CD8-positive, alpha-beta memory T cell (primary cell): ENCODE measurements around the gene TRIM26. TPM values are rescaled to one million over a fixed set of nuclear protein-coding genes. Genes with fewer than 3 reads are reported as not detected.

Source experiments
- CTCF ChIA-PET: fragments of 350-600 bp; sonication (Branson Sonifier 250); formaldehyde crosslinking; loops from one replicate; lab custom pipeline; 2021; ENCODE audit warnings: antibody characterized with exemption; lab: Charles Lee
- POLR2A ChIA-PET: fragments of 350-600 bp; sonication (Branson Sonifier 250); formaldehyde crosslinking; loops from one replicate; lab custom pipeline; 2021; ENCODE audit warnings: antibody characterized with exemption; lab: Charles Lee
- DNase-seq, 5 donors: peaks; one replicate each; pipeline versions ENCODE4 v3.0.0 to v3.0.0-alpha.2; 2020 to 2022; ENCODE audit warnings: mixed read lengths in 1 of 5
- H3K27ac ChIP-seq: one replicate; pipeline ENCODE4 v1.7.0; 2013; ENCODE audit warnings: low read depth, mild to moderate bottlenecking, low read length, moderate library complexity
- H3K27me3 ChIP-seq: 2 replicates; pipeline ENCODE4 v1.7.0; 2013; ENCODE audit warnings: low read length, mild to moderate bottlenecking; ENCODE audit not compliant: insufficient read depth, poor library complexity, severe bottlenecking
- H3K36me3 ChIP-seq: 2 replicates; pipeline ENCODE4 v1.7.0; 2013; ENCODE audit warnings: mild to moderate bottlenecking, low read length, moderate library complexity; ENCODE audit not compliant: insufficient read depth
- H3K4me1 ChIP-seq: 2 replicates; pipeline ENCODE4 v1.7.0; 2013; ENCODE audit warnings: mild to moderate bottlenecking, low read length, moderate library complexity; ENCODE audit not compliant: insufficient read depth
- H3K4me3 ChIP-seq: 2 replicates; pipeline ENCODE4 v1.7.0; 2013; ENCODE audit warnings: mild to moderate bottlenecking, low read length
- H3K9me3 ChIP-seq: 2 replicates; pipeline ENCODE4 v1.7.0; 2013; ENCODE audit warnings: mild to moderate bottlenecking, low read length
- H3K27ac Mint-ChIP-seq, 8 donors: one replicate each; pipeline ENCODE4 v1.8.0; 2020 to 2021; ENCODE audit warnings: mixed read lengths in 8 of 8, mild to moderate bottlenecking in 6 of 8, inconsistent platforms in 3 of 8, moderate library complexity in 3 of 8
- H3K27me3 Mint-ChIP-seq, 2 donors: one replicate each; pipeline ENCODE4 v1.8.0; 2020 to 2021; ENCODE audit warnings: mixed read lengths in 2 of 2, mild to moderate bottlenecking in 1 of 2, moderate library complexity in 1 of 2
- H3K36me3 Mint-ChIP-seq, 3 donors: one replicate each; pipeline ENCODE4 v1.8.0; 2020 to 2021; ENCODE audit warnings: mixed read lengths in 3 of 3, inconsistent platforms in 1 of 3, mild to moderate bottlenecking in 1 of 3
- H3K4me1 Mint-ChIP-seq, 3 donors: one replicate each; pipeline ENCODE4 v1.8.0; 2020 to 2021; ENCODE audit warnings: mixed read lengths in 3 of 3, inconsistent platforms in 1 of 3, mild to moderate bottlenecking in 1 of 3
- H3K4me3 Mint-ChIP-seq, 7 donors: one replicate each; pipeline ENCODE4 v1.8.0; 2020 to 2021; ENCODE audit warnings: mixed read lengths in 7 of 7, mild to moderate bottlenecking in 6 of 7, moderate library complexity in 4 of 7, inconsistent platforms in 2 of 7
- H3K9me3 Mint-ChIP-seq, 5 donors: one replicate each; pipeline ENCODE4 v1.8.0; 2020 to 2022; ENCODE audit warnings: mixed read lengths in 5 of 5, mild to moderate bottlenecking in 3 of 5, moderate library complexity in 2 of 5, inconsistent platforms in 1 of 5
- polyA plus RNA-seq: library from polyadenylated mRNA; unstranded; fragments of 300-500 nt; fragmentation: Illumina TruSeq; gene quantifications from one replicate; pipeline ENCODE4 v1.2.3, GENCODE V29; 2021
- total RNA-seq, 2 experiments: library from RNA; stranded (reverse); gene quantifications; one replicate each; pipeline ENCODE4 v1.2.3, GENCODE V29; 2021

The TRIM26 gene
- total and polyA plus RNA-seq, 3 experiments from 2014 or later = 52.9 to 102 (median 94.6) TPM

DNA sequence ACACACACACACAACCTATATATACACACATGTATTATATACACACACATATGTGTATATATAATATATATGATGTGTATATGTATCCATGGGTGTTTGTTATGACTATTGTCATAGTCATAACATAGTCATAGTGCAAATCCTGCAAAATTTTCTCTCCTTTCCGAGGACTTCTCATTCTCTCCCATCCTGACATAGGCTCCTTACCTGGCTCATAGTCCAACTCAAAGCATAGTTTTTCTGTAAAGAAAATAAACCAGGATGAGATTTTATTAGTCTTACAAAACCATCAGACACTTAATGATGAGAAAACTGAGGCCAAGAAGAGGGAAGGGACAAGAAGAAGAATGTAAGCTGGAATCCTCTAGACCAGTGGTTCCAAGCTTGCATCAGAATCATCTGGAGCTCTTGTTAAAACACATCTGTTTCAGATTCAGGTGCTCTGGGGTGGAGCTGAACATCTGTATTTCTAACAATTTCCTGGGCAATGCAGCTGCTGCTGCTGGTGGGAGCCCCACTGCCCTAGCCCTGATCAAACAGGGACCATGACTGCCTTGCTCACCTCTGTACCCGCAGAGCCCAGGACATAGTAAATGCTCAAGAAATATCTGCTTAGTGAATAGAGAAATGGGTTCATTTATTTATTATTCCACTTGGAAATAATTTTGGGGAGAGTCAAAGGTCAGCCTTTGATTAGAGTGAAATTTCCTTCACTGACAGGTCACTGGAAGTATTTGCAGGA is 57.5 kb downstream of the TRIM26 start:
- peaks cover 4 to 5% (median 5%) of the 10 kb centered on the region in 3 donors for H3K4me1 Mint-ChIP-seq
- ChIA-PET POLR2A (no interaction called here), CTCF (no interaction called here)
- Histone ChIP-seq H3K27ac (no peak overlapping the region), H3K36me3 (no peaks in the 10 kb centered on the region), H3K4me3 (no peak overlapping the region), H3K27me3 (peaks cover 3% of the 10 kb centered on the region), H3K4me1 (no peaks in the 10 kb centered on the region), H3K9me3 (no peaks in the 10 kb centered on the region)
- no peak overlapping the region for H3K27ac Mint-ChIP-seq
- no peaks in the 10 kb centered on the region for H3K9me3 Mint-ChIP-seq
- peaks cover 26 to 72% of the 10 kb centered on the region in 2 donors for H3K27me3 Mint-ChIP-seq
- H3K4me3 Mint-ChIP-seq = no peak overlapping the region
- DNase-seq = no peak
- no peaks in the 10 kb centered on the region for H3K36me3 Mint-ChIP-seq

DNA sequence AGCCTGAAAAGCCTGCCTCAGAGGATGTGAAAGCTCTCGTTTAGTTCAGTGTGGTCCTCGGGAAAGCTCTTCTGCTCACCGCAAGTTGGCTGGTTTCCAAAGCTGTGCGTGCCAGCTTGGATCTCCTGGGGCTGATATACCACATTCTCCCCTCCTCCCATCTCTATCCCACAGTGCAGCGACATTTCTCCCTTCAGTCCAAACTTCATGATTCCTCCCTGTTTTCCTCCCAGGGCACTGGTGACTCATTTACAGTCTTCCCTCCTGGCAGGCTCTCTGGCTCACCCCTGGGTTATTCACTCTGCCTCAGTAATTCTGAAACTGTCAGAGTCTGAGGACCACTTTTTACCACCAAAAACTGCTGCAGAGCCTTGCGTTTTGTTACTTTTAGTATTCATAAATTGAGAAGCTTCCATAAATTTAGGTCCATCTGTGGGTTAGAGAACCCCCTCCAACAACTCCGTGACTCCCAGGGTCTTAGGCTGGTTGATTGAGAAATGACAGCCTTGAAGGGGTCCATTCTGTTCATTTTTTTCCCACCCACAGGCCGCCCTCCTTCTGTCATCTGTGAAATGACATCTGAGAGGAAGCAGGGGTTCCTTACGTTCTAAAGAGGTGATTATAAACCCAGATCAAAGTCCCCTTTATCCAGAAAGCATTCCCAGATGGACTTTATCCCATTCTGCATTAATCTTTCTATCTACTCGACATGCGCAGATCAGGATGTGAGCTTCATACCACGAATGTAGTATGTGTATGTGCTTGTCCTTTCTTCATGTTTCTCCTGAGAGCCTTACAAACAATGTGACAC is 58.3 kb downstream of the TRIM26 start:
- Mint-ChIP-seq H3K36me3 (no peaks in the 10 kb centered on the region), H3K27me3 (peaks cover 30 to 67% of the 10 kb centered on the region in 2 donors), H3K4me3 (no peak overlapping the region), H3K4me1 (peaks cover 4 to 5% (median 5%) of the 10 kb centered on the region in 3 donors), H3K27ac (no peak overlapping the region), H3K9me3 (no peaks in the 10 kb centered on the region)
- Histone ChIP-seq H3K4me1 (no peaks in the 10 kb centered on the region), H3K27ac (no peak overlapping the region), H3K36me3 (no peaks in the 10 kb centered on the region), H3K27me3 (peaks cover 3% of the 10 kb centered on the region), H3K4me3 (no peak overlapping the region), H3K9me3 (no peaks in the 10 kb centered on the region)
- ChIA-PET CTCF (interaction anchor here (1.2 kb wide), 1 partner anchor 51 kb away, joined by 3 read pairs; no protein-coding TSS in a partner anchor), POLR2A (no interaction called here)
- no peak for DNase-seq

- Mint-ChIP-seq H3K27me3 (peaks cover 28 to 62% of the 10 kb centered on the region in 2 donors), H3K27ac (no peak overlapping the region), H3K9me3 (no peaks in the 10 kb centered on the region), H3K4me1 (peaks cover 4 to 5% (median 5%) of the 10 kb centered on the region in 3 donors), H3K36me3 (no peaks in the 10 kb centered on the region), H3K4me3 (no peak overlapping the region)
- POLR2A ChIA-PET = no interaction called here
- no peak overlapping the region for H3K4me3 ChIP-seq
- no peaks in the 10 kb centered on the region for H3K9me3 ChIP-seq
- no peaks in the 10 kb centered on the region for H3K4me1 ChIP-seq
- CTCF ChIA-PET = interaction anchor here (1.2 kb wide), 1 partner anchor 51 kb away, joined by 3 read pairs; no protein-coding TSS in a partner anchor
- H3K27me3 ChIP-seq = peaks cover 3% of the 10 kb centered on the region
- H3K27ac ChIP-seq = no peak overlapping the region
- no peak for DNase-seq
- H3K36me3 ChIP-seq = no peaks in the 10 kb centered on the region
Measured at GRCh38 chr6:30154061-30154460, 59.1 kb downstream of the TRIM26 start.

GRCh38 chr6:30152910-30153610 is 60.1 kb downstream of the TRIM26 start:
- Mint-ChIP-seq H3K4me1 (peaks cover 4 to 5% (median 5%) of the 10 kb centered on the region in 3 donors), H3K9me3 (no peaks in the 10 kb centered on the region), H3K36me3 (no peaks in the 10 kb centered on the region), H3K4me3 (no peak overlapping the region), H3K27me3 (peaks cover 28 to 60% of the 10 kb centered on the region in 2 donors), H3K27ac (no peak overlapping the region)
- H3K27me3 ChIP-seq = peaks cover 3% of the 10 kb centered on the region
- H3K27ac ChIP-seq = no peak overlapping the region
- no peak for DNase-seq
- no peak overlapping the region for H3K4me3 ChIP-seq
- H3K9me3 ChIP-seq = no peaks in the 10 kb centered on the region
- no peaks in the 10 kb centered on the region for H3K36me3 ChIP-seq
- CTCF ChIA-PET = no interaction called here
- no peaks in the 10 kb centered on the region for H3K4me1 ChIP-seq
- POLR2A ChIA-PET = no interaction called here

DNA sequence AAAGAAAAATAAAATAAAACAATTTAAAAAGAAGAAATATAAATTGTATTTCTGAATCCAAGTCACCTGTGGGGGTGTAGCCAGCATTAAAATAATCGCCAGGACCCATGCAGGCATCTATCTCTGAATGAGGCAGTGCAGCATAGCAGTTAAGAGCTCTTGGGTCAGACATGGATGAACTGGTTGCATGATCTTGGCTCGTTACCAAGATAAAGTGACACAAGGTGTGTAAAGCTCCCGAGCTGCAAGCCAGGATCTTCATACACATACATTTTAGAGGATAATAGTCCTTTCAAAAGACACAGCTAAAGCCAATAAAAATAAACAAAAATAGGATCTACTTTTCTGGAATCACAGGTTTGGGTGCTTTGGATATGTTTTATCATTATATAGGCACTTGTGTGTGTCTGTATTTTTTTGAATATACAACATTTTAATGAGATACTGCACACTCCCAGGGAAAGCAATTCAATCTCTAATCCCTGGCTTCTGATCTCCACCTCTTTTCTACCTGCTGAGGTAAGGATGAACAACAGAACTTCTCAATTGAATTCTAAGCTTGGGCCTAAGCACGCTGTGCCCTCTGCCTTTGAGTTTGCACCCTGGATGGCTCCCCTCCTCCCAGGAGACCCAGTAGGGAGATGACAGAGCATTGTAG is 61.1 kb downstream of the TRIM26 start:
- no peak overlapping the region for H3K4me3 Mint-ChIP-seq
- peaks cover 4 to 5% (median 5%) of the 10 kb centered on the region in 3 donors for H3K4me1 Mint-ChIP-seq
- Histone ChIP-seq H3K4me3 (no peak overlapping the region), H3K4me1 (no peaks in the 10 kb centered on the region), H3K27me3 (peaks cover 9% of the 10 kb centered on the region), H3K36me3 (no peaks in the 10 kb centered on the region), H3K9me3 (no peaks in the 10 kb centered on the region), H3K27ac (no peak overlapping the region)
- no peak overlapping the region for H3K27ac Mint-ChIP-seq
- ChIA-PET POLR2A (no interaction called here), CTCF (no interaction called here)
- DNase-seq = no peak
- H3K27me3 Mint-ChIP-seq = peaks cover 32 to 67% of the 10 kb centered on the region in 2 donors
- no peaks in the 10 kb centered on the region for H3K9me3 Mint-ChIP-seq
- no peaks in the 10 kb centered on the region for H3K36me3 Mint-ChIP-seq

GRCh38 chr6:30151580-30151979 is 61.6 kb downstream of the TRIM26 start:
- H3K9me3 Mint-ChIP-seq = no peaks in the 10 kb centered on the region
- CTCF ChIA-PET = no interaction called here
- Histone ChIP-seq H3K4me1 (no peaks in the 10 kb centered on the region), H3K27ac (no peak overlapping the region), H3K9me3 (no peaks in the 10 kb centered on the region), H3K36me3 (no peaks in the 10 kb centered on the region), H3K4me3 (no peak overlapping the region), H3K27me3 (peaks cover 11% of the 10 kb centered on the region)
- peaks cover 4 to 5% (median 5%) of the 10 kb centered on the region in 3 donors for H3K4me1 Mint-ChIP-seq
- no peaks in the 10 kb centered on the region for H3K36me3 Mint-ChIP-seq
- no peak for DNase-seq
- no peak overlapping the region for H3K4me3 Mint-ChIP-seq
- peaks cover 31 to 66% of the 10 kb centered on the region in 2 donors for H3K27me3 Mint-ChIP-seq
- POLR2A ChIA-PET = no interaction called here
- H3K27ac Mint-ChIP-seq = no peak overlapping the region

DNA sequence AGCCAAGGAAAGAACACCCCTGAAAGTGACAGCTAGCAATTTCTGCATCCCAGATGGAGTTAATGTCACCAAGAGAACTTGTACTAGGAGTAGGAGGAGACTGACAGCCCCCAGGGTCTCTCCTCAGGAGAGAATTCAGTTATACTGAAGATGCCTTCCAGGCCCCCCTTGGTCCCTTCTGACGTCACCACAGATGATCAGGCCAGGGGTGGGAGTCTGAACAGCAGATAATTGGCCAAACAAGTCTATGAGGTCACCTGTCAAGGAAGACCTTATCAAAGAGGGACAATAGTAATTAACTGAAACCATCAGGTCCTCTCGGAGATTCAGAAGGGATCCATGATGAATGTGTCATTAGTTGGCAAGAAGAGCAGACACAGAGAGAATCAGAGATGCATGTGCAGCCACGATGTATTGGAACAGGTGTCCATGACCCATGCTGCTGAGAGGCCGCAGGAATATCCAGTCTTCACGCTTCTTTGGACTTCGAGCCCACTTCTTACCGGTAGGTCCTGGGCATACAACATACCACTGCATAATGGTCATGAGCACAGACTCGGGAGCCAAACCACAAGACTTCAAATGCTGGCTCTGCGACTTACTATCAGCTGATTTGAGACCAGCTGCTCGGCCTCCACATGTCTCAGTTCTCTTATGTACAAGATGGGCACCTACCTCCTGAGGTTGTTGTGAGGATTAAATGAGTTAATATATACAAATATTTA is 62.4 kb downstream of the TRIM26 start:
- no peak overlapping the region for H3K27ac ChIP-seq
- H3K27me3 Mint-ChIP-seq = peaks cover 31 to 63% of the 10 kb centered on the region in 2 donors
- no peak overlapping the region for H3K27ac Mint-ChIP-seq
- H3K36me3 Mint-ChIP-seq = no peaks in the 10 kb centered on the region
- CTCF ChIA-PET = no interaction called here
- POLR2A ChIA-PET = no interaction called here
- no peaks in the 10 kb centered on the region for H3K9me3 ChIP-seq
- no peaks in the 10 kb centered on the region for H3K4me1 ChIP-seq
- DNase-seq = no peak
- no peaks in the 10 kb centered on the region for H3K36me3 ChIP-seq
- H3K9me3 Mint-ChIP-seq = no peaks in the 10 kb centered on the region
- peaks cover 4 to 5% (median 5%) of the 10 kb centered on the region in 3 donors for H3K4me1 Mint-ChIP-seq
- peaks cover 8% of the 10 kb centered on the region for H3K27me3 ChIP-seq
- no peak overlapping the region for H3K4me3 ChIP-seq
- no peak overlapping the region for H3K4me3 Mint-ChIP-seq
